Ovary (tissue), 9 donors: ENCODE measurements around the gene PLEK2. TPM values are rescaled to one million over a fixed set of nuclear protein-coding genes. Genes with fewer than 3 reads are reported as not detected.

Experiments
- DNase-seq, 5 donors: peaks; one replicate each; pipeline ENCODE4 v3.0.0-alpha.2; 2019 to 2020
- H3K27ac ChIP-seq, 2 donors: fragments of 200-600 bp; one replicate each; pipeline versions ENCODE4 v1.5.1 to v1.8.0; 2019 to 2022
- H3K27me3 ChIP-seq: fragments of 200-600 bp; one replicate; pipeline ENCODE4 v1.8.0; 2022
- H3K36me3 ChIP-seq: fragments of 200-600 bp; sonication (generic); one replicate; pipeline ENCODE4 v1.5.1; 2019
- H3K4me1 ChIP-seq: one replicate; pipeline ENCODE4 v1.8.1; 2013; ENCODE audit warnings: mild to moderate bottlenecking, moderate library complexity; ENCODE audit not compliant: insufficient read depth
- H3K4me3 ChIP-seq: fragments of 200-600 bp; sonication (generic); one replicate; pipeline ENCODE4 v1.5.1; 2017
- H3K9me3 ChIP-seq, 2 donors: fragments of 200-600 bp in 1 of 2; sonication (generic) in 1 of 2; one replicate each; pipeline versions ENCODE4 v1.5.1 to v1.8.1; 2013 to 2019; ENCODE audit warnings: mild to moderate bottlenecking in 1 of 2, moderate library complexity in 1 of 2
- EP300 ChIP-seq: sonication (generic); formaldehyde crosslinking; IDR thresholded peaks from one replicate; pipeline ENCODE4 v1.6.1; 2017; ENCODE audit warnings: antibody characterized with exemption
- POLR2A ChIP-seq: fragments of 450-650 bp; IDR thresholded peaks from one replicate; pipeline ENCODE4 v1.6.1; 2017; ENCODE audit warnings: antibody characterized with exemption, mild to moderate bottlenecking, moderate library complexity
- WGBS, 3 donors: extraction: QIAGEN DNeasy Blood & Tissue Kit in 1 of 3; methylation state at CpG; one replicate each; pipeline versions ENCODE4 v1.1.5 to v1.1.7; 2013 to 2017; 5-methylcytosine and 5-hydroxymethylcytosine counted together
- intact Hi-C, 4 donors: fragments of 100-400 bp; cut with DNase I; formaldehyde crosslinking; loops; one replicate each; pipeline versions ENCODE4 v1.11.0 to v1.15.1; 2022 to 2023
- polyA plus RNA-seq, 2 donors: library from polyadenylated mRNA; stranded (reverse); fragments of 200-250 nt in 1 of 2; fragments of 350-450 nt in 1 of 2; fragmentation: Illumina TruSeq in 1 of 2; extraction: RNeasy Lipid Tissue Mini Kit (QIAGEN cat#74804) in 1 of 2; gene quantifications; one replicate each; pipeline ENCODE4 v1.2.3, GENCODE V29; 2013 to 2014
- total RNA-seq, 7 donors: library from RNA; depleted of rRNA in 2 of 7; stranded (reverse); fragments of >200 nt in 2 of 7; fragmentation: NEBNext Ultra II Directional in 3 of 7; extraction: Animal tissue kit (Norgen Biotek cat#: 25700) in 3 of 7; gene quantifications; one replicate each; pipeline versions ENCODE4 v1.1.0 to v1.2.4, GENCODE V29; 2016 to 2023
- TF ChIP-seq, protein P1 (sequence below), 3 donors: fragments of 450-650 bp in 2 of 3; fragments of 200-600 bp in 1 of 3; IDR thresholded peaks; one replicate each; pipeline versions ENCODE4 v1.5.1 to v1.8.0; 2016 to 2022; ENCODE audit warnings: antibody characterized with exemption in 3 of 3, mild to moderate bottlenecking in 1 of 3
- donor health status: DM: no; HTN: no; CAD: no; lungs with moderate emphysema.
- donor health status: DM: no; HTN: no; CAD: no.
- donor health status: Bipolar disorder and iron deficiency.
- donor health status: DM: yes; HTN: yes; CAD: no.
- donor health status: DM: no; HTN: no; CAD: no.
- donor health status: DM: yes; HTN: yes; CAD: no.

PLEK2 gene
- total and polyA plus RNA-seq, 9 donors = 0.43 to 130 (median 1.9) TPM; not detected in 2

DNA sequence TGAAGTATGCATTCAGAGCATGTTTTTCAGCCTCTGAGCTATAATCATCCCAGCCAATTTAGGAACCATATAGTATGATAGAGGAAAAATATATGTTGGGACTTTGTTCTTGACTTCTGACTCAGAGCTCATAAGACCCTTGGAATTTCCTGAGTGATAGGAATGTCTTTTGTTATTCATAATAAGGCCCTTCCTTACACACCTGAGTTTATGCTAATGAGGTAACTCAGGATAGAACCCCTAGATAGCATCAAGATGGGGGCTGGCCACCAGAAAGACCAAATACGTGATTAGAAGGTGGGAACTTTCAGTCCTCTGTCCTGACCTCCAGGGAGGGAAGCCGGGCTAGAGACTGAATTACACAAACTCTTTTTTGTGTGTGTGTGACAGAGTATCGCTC is 32.4 kb upstream of the PLEK2 start:
- Histone ChIP-seq H3K27me3 (no peaks in the 10 kb centered on the region), H3K4me3 (no peak overlapping the region), H3K4me1 (no peaks in the 10 kb centered on the region), H3K27ac (no peak overlapping the region), H3K9me3 (no peaks in the 10 kb centered on the region), H3K36me3 (no peaks in the 10 kb centered on the region)
- DNase-seq = no peak
- WGBS, 3 donors = 86 to 92% (median 91%) methylated on average over 3 of the region's 3 CpGs
- TF ChIP-seq, protein P1, sequence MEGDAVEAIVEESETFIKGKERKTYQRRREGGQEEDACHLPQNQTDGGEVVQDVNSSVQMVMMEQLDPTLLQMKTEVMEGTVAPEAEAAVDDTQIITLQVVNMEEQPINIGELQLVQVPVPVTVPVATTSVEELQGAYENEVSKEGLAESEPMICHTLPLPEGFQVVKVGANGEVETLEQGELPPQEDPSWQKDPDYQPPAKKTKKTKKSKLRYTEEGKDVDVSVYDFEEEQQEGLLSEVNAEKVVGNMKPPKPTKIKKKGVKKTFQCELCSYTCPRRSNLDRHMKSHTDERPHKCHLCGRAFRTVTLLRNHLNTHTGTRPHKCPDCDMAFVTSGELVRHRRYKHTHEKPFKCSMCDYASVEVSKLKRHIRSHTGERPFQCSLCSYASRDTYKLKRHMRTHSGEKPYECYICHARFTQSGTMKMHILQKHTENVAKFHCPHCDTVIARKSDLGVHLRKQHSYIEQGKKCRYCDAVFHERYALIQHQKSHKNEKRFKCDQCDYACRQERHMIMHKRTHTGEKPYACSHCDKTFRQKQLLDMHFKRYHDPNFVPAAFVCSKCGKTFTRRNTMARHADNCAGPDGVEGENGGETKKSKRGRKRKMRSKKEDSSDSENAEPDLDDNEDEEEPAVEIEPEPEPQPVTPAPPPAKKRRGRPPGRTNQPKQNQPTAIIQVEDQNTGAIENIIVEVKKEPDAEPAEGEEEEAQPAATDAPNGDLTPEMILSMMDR (IDR thresholded peaks at IDR 0.05) = no peak
- TF ChIP-seq POLR2A = no peak
- no peak for TF ChIP-seq EP300
- intact Hi-C loops = no loop called here

- Histone ChIP-seq H3K4me1 (no peaks in the 10 kb centered on the region), H3K4me3 (no peak overlapping the region), H3K36me3 (no peaks in the 10 kb centered on the region), H3K27ac (no peak overlapping the region), H3K9me3 (no peaks in the 10 kb centered on the region), H3K27me3 (no peaks in the 10 kb centered on the region)
- no peak for DNase-seq
- TF ChIP-seq EP300 (no peak), POLR2A (no peak)
- TF ChIP-seq, protein P1 (IDR thresholded peaks at IDR 0.05) = no peak
- intact Hi-C loops = no loop called here
- WGBS, 3 donors = 76 to 80% (median 78%) methylated on average over 8 of the region's 8 CpGs
These were observed 30.4 kb upstream of the PLEK2 start for GRCh38 chr14:67442139-67442906.

- no peaks in the 10 kb centered on the region for H3K27me3 ChIP-seq
- H3K4me3 ChIP-seq = no peak overlapping the region
- H3K27ac ChIP-seq = no peak overlapping the region
- no peak for DNase-seq
- H3K4me1 ChIP-seq = no peaks in the 10 kb centered on the region
- H3K9me3 ChIP-seq = no peaks in the 10 kb centered on the region
- 84 to 94% (median 91%) methylated on average over 8 of the region's 8 CpGs for WGBS, 3 donors
- TF ChIP-seq, protein P1 (IDR thresholded peaks at IDR 0.05) = no peak
- TF ChIP-seq POLR2A (no peak), EP300 (no peak)
- intact Hi-C loops = no loop called here
- no peaks in the 10 kb centered on the region for H3K36me3 ChIP-seq
These were observed 29.7 kb upstream of the PLEK2 start for GRCh38 chr14:67441672-67442071.

DNA sequence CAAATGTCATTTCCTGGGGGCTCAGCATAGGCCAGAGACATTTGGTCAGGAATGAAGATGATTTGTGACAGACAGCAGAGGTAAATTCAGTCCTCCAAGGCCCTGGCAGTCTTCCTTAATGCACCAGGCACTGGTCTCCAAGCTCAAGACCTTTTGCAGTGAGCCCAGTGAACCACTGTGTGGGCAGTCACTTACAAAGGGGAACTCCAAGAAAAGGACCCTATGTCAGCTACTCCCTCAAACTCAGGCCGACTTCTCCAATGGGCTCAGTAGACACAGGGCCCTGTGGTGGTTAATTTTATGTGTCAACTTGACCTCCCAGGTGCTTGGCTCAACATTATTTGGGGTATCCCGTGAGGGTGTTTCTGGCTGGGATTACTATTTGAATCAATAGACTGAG is 29.3 kb upstream of the PLEK2 start:
- Histone ChIP-seq H3K4me3 (no peak overlapping the region), H3K27me3 (no peaks in the 10 kb centered on the region), H3K9me3 (no peaks in the 10 kb centered on the region), H3K36me3 (no peaks in the 10 kb centered on the region), H3K27ac (no peak overlapping the region), H3K4me1 (no peaks in the 10 kb centered on the region)
- TF ChIP-seq EP300 (no peak), POLR2A (no peak)
- TF ChIP-seq, protein P1 (IDR thresholded peaks at IDR 0.05) = no peak
- 62 to 79% (median 74%) methylated on average over 2 of the region's 2 CpGs for WGBS, 3 donors
- intact Hi-C loops = no loop called here
- DNase-seq = no peak
